Neural progenitor cell (in vitro differentiated cells): ENCODE measurements around the gene SKIC8.

Experiments used
- CTCF ChIP-seq: fragments of 200-600 bp; sonication (generic); IDR thresholded peaks from 2 replicates; pipeline ENCODE4 v1.5.1; 2017; ENCODE audit warnings: antibody characterized with exemption, mild to moderate bottlenecking
- EZH2 ChIP-seq: fragments of 200-600 bp; sonication (generic); IDR thresholded peaks from 2 replicates; pipeline ENCODE4 v1.6.1; 2017; ENCODE audit warnings: antibody characterized with exemption, mild to moderate bottlenecking, moderate library complexity

DNA sequence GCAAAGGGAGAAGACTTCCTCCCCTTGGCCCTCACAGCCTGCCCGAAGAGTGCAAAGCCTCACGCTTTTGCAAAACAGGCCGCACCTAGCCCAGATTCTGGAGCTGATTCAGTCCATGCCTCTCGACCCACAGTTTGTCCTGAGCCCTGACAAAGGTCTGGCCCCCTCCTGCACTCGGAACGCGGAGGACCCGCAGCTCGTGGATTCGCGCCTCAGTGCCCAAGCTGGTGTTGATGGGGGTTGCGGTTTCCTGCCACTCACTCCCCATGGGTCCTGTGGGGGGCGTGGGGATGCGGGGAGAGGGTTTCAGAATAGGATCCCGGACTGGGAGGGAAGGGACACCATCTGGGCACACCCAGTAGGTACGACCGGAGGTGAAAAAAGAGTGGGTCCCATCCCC, 40.1 kb upstream of the SKIC8 start:
- no peak for TF ChIP-seq CTCF
- no peak for TF ChIP-seq EZH2
